Neural cell (in vitro differentiated cells): Measurements from ENCODE around the gene NRG2. TPM values are rescaled to one million over a fixed set of nuclear protein-coding genes. Genes with fewer than 3 reads are reported as not detected.

ENCODE experiments used
- H2AFZ ChIP-seq: fragments of 200-600, 300-800 bp; sonication (generic), shearing (Covaris generic); 2 replicates; pipeline ENCODE4 v1.6.0; 2014; ENCODE audit warnings: low read depth, mild to moderate bottlenecking, antibody characterized with exemption, low read length, moderate library complexity
- H3F3A ChIP-seq: fragments of 200-600 bp; shearing (Covaris generic); 2 replicates; pipeline ENCODE4 v1.6.1; 2016; ENCODE audit warnings: mild to moderate bottlenecking, moderate library complexity, mixed read lengths, antibody characterized with exemption, low read length; ENCODE audit not compliant: insufficient read depth, poor library complexity, severe bottlenecking
- H3K27ac ChIP-seq: fragments of 200-600, 300-800 bp; sonication (generic), shearing (Covaris generic); 2 replicates; pipeline ENCODE4 v1.5.1; 2014; ENCODE audit warnings: mild to moderate bottlenecking, low read length, moderate library complexity
- H3K27me3 ChIP-seq: fragments of 300-800, 200-600 bp; sonication (generic), shearing (Covaris generic); 2 replicates; pipeline ENCODE4 v1.6.0; 2014; ENCODE audit warnings: mild to moderate bottlenecking, low read depth, low read length, moderate library complexity; ENCODE audit not compliant: insufficient read depth
- H3K36me3 ChIP-seq: fragments of 300-800, 200-600 bp; sonication (generic), shearing (Covaris generic); 2 replicates; pipeline ENCODE4 v1.5.1; 2014; ENCODE audit warnings: mild to moderate bottlenecking, antibody characterized with exemption, low read length, moderate library complexity; ENCODE audit not compliant: insufficient read depth
- H3K4me2 ChIP-seq: fragments of 300-800, 200-600 bp; sonication (generic), shearing (Covaris generic); 2 replicates; pipeline ENCODE4 v1.6.0; 2014; ENCODE audit warnings: mild to moderate bottlenecking, low read length
- H3K4me3 ChIP-seq: fragments of 300-800, 200-600 bp; sonication (generic), shearing (Covaris generic); 2 replicates; pipeline ENCODE4 v1.5.1; 2014; ENCODE audit warnings: mild to moderate bottlenecking, low read length, moderate library complexity
- H3K79me2 ChIP-seq: fragments of 200-600 bp; shearing (Covaris generic); replicated peaks from 2 replicates; pipeline ENCODE4 v1.6.0; 2014; ENCODE audit warnings: mild to moderate bottlenecking, low read length, moderate library complexity; ENCODE audit not compliant: insufficient read depth
- H3K9ac ChIP-seq: fragments of 300-800, 200-600 bp; sonication (generic), shearing (Covaris generic); 2 replicates; pipeline ENCODE4 v1.6.1; 2016; ENCODE audit warnings: mild to moderate bottlenecking, low read length, mixed read lengths
- H3K9me2 ChIP-seq: fragments of 200-600 bp; shearing (Covaris generic); 2 replicates; pipeline ENCODE4 v1.6.1; 2016; ENCODE audit warnings: mild to moderate bottlenecking, low read length, mixed read lengths; ENCODE audit not compliant: insufficient read depth
- H3K9me3 ChIP-seq: fragments of 200-600, 300-800 bp; sonication (generic), shearing (Covaris generic); 2 replicates; pipeline ENCODE4 v1.6.1; 2016; ENCODE audit warnings: mild to moderate bottlenecking, mixed run types, low read length, moderate library complexity, mixed read lengths
- H4K20me1 ChIP-seq: fragments of 200-600 bp; shearing (Covaris generic); 2 replicates; pipeline ENCODE4 v1.6.1; 2016; ENCODE audit warnings: mild to moderate bottlenecking, mixed run types; ENCODE audit not compliant: insufficient read depth
- EP300 ChIP-seq: fragments of 450-650 bp; conservative IDR thresholded peaks from 2 replicates; pipeline ENCODE4 v1.6.1; 2014; ENCODE audit warnings: antibody characterized with exemption, mild to moderate bottlenecking, moderate library complexity; ENCODE audit not compliant: poor library complexity, severe bottlenecking
- EZH2 ChIP-seq: fragments of 200-600, 300-800 bp; shearing (Covaris generic), sonication (generic); IDR thresholded peaks from 2 replicates; pipeline ENCODE4 v1.6.1; 2014; ENCODE audit warnings: antibody characterized with exemption, low read length, borderline replicate concordance, mild to moderate bottlenecking; ENCODE audit not compliant: insufficient read depth, poor library complexity, severe bottlenecking
- MXI1 ChIP-seq: fragments of 450-650 bp; conservative IDR thresholded peaks from 2 replicates; pipeline ENCODE4 v1.6.1; 2014; ENCODE audit warnings: antibody characterized with exemption, mild to moderate bottlenecking; ENCODE audit not compliant: poor library complexity, severe bottlenecking
- POLR2AphosphoS5 ChIP-seq: IDR thresholded peaks from 2 replicates; pipeline ENCODE4 v1.6.1; 2012
- RAD21 ChIP-seq: fragments of 450-650 bp; conservative IDR thresholded peaks from 2 replicates; pipeline ENCODE4 v1.6.1; 2014; ENCODE audit warnings: antibody characterized with exemption, mild to moderate bottlenecking, moderate library complexity
- SMC3 ChIP-seq: fragments of 450-650 bp; conservative IDR thresholded peaks from 2 replicates; pipeline ENCODE4 v1.6.1; 2014; ENCODE audit warnings: antibody characterized with exemption, mild to moderate bottlenecking, moderate library complexity; ENCODE audit not compliant: poor library complexity
- TAF1 ChIP-seq: IDR thresholded peaks from 2 replicates; pipeline ENCODE4 v1.6.1; 2012; ENCODE audit warnings: low read depth
- polyA plus RNA-seq: library from polyadenylated mRNA; depleted of rRNA; stranded (reverse); fragments of >200 nt; gene quantifications from 2 replicates; pipeline ENCODE4 v1.2.3, GENCODE V29; 2014
- TF ChIP-seq, protein P1 (sequence below): IDR thresholded peaks from 2 replicates; pipeline ENCODE4 v1.6.1; 2012; ENCODE audit warnings: borderline replicate concordance
- TF ChIP-seq, protein P2 (sequence below): fragments of 450-650 bp; IDR thresholded peaks from 2 replicates; pipeline ENCODE4 v1.5.1; 2014; ENCODE audit warnings: antibody characterized with exemption, mild to moderate bottlenecking, moderate library complexity; ENCODE audit not compliant: poor library complexity, severe bottlenecking

Gene NRG2
- polyA plus RNA-seq, 1 donor from 2014 or later: 5.4 TPM

DNA sequence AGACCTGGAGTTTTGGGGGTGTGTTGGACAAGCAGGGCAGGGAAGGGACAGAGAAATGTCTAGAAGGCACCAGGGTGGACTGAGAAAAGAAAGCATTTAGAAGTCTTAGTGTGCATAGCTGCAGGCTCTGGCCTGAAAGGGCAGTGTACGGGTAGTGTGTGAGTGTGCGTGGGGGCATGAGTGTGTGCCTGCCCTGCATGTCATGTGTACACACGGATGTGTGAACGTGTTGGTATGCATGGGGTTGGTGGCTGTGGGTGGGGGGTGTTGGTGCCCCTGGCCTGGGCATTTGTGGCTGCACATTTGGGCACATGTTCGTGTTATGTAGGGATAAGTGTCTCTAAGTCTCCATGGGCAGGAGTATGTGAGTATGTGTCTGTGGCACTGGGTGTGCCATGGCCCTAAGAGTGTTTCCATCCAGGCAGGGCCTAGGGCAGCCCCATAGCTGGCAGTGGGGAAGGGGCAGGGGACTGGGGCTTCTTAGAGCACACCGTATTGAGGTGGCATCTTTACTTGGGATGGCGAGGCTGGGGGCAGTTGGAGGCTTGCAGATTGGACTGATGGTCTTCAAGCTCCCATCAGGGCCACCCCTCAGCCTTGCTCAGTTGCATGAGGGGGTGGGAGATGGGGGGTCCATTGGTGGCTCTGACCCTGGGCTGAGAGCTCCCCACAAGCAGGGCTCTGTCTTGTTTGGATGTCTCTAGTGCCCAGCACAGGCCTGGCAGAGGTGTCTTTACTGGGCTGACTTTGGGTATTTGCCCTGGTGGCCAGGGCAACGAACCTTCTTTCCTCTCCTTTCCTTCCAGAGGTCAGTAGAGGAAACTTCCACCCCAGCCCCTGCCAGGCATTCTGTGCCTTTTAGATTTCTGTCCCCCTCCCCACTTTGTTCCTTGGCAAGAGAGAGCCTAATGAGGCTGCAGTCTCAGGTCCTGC is 232.5 kb downstream of the NRG2 start:
- Histone ChIP-seq H3K9me3 (no peaks in the 10 kb centered on the region), H3F3A (no peaks in the 10 kb centered on the region), H3K9ac (no peak overlapping the region), H3K4me3 (no peak overlapping the region), H3K79me2 (no peaks in the 10 kb centered on the region), H3K27me3 (no peaks in the 10 kb centered on the region), H3K4me2 (no peak overlapping the region), H3K9me2 (no peaks in the 10 kb centered on the region), H2AFZ (no peak overlapping the region), H3K36me3 (no peaks in the 10 kb centered on the region), H3K27ac (no peak overlapping the region), H4K20me1 (peaks cover 2% of the 10 kb centered on the region)
- TF ChIP-seq SMC3: no peak
- TF ChIP-seq, protein P1, sequence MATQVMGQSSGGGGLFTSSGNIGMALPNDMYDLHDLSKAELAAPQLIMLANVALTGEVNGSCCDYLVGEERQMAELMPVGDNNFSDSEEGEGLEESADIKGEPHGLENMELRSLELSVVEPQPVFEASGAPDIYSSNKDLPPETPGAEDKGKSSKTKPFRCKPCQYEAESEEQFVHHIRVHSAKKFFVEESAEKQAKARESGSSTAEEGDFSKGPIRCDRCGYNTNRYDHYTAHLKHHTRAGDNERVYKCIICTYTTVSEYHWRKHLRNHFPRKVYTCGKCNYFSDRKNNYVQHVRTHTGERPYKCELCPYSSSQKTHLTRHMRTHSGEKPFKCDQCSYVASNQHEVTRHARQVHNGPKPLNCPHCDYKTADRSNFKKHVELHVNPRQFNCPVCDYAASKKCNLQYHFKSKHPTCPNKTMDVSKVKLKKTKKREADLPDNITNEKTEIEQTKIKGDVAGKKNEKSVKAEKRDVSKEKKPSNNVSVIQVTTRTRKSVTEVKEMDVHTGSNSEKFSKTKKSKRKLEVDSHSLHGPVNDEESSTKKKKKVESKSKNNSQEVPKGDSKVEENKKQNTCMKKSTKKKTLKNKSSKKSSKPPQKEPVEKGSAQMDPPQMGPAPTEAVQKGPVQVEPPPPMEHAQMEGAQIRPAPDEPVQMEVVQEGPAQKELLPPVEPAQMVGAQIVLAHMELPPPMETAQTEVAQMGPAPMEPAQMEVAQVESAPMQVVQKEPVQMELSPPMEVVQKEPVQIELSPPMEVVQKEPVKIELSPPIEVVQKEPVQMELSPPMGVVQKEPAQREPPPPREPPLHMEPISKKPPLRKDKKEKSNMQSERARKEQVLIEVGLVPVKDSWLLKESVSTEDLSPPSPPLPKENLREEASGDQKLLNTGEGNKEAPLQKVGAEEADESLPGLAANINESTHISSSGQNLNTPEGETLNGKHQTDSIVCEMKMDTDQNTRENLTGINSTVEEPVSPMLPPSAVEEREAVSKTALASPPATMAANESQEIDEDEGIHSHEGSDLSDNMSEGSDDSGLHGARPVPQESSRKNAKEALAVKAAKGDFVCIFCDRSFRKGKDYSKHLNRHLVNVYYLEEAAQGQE: no peak
- no peak for TF ChIP-seq TAF1
- TF ChIP-seq EZH2: no peak
- TF ChIP-seq, protein P2, sequence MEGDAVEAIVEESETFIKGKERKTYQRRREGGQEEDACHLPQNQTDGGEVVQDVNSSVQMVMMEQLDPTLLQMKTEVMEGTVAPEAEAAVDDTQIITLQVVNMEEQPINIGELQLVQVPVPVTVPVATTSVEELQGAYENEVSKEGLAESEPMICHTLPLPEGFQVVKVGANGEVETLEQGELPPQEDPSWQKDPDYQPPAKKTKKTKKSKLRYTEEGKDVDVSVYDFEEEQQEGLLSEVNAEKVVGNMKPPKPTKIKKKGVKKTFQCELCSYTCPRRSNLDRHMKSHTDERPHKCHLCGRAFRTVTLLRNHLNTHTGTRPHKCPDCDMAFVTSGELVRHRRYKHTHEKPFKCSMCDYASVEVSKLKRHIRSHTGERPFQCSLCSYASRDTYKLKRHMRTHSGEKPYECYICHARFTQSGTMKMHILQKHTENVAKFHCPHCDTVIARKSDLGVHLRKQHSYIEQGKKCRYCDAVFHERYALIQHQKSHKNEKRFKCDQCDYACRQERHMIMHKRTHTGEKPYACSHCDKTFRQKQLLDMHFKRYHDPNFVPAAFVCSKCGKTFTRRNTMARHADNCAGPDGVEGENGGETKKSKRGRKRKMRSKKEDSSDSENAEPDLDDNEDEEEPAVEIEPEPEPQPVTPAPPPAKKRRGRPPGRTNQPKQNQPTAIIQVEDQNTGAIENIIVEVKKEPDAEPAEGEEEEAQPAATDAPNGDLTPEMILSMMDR: no peak
- TF ChIP-seq EP300: no peak
- no peak for TF ChIP-seq MXI1
- no peak for TF ChIP-seq POLR2AphosphoS5
- no peak for TF ChIP-seq RAD21

DNA sequence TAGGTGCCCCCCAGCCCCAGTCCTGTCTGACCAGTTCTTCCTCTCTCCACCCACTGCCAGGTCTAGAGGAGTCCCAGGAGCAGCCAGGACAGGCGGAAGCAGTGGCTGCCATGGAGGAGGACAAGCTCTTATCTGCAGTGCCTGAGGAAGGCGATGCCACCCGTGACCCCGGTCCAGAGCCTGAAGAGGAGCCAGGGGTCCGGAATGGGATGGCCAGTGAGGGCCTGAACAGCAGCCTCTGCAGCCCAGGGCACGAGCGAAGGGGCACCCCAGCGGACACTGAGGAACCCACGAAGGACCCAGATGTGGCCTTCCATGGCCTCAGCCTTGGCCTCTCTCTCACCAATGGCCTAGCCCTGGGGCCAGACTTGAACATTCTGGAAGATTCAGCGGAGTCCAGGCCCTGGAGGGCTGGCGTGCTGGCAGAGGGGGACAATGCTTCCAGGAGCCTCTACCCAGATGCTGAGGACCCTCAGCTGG is 233.7 kb downstream of the NRG2 start:
- H3K9me3 ChIP-seq: no peaks in the 10 kb centered on the region
- H3K79me2 ChIP-seq: no peaks in the 10 kb centered on the region
- H3K9ac ChIP-seq: no peak overlapping the region
- H4K20me1 ChIP-seq: peaks cover 2% of the 10 kb centered on the region
- H3K36me3 ChIP-seq: no peaks in the 10 kb centered on the region
- H3F3A ChIP-seq: no peaks in the 10 kb centered on the region
- no peak overlapping the region for H3K4me2 ChIP-seq
- H3K27me3 ChIP-seq: no peaks in the 10 kb centered on the region
- H3K27ac ChIP-seq: no peak overlapping the region
- H2AFZ ChIP-seq: no peak overlapping the region
- H3K9me2 ChIP-seq: no peaks in the 10 kb centered on the region
- TF ChIP-seq, protein P2: no peak
- TF ChIP-seq MXI1: no peak
- TF ChIP-seq TAF1: no peak
- TF ChIP-seq EZH2: no peak
- no peak for TF ChIP-seq SMC3
- no peak for TF ChIP-seq EP300
- TF ChIP-seq, protein P1: no peak
- no peak for TF ChIP-seq POLR2AphosphoS5
- no peak for TF ChIP-seq RAD21
- H3K4me3 ChIP-seq: no peak overlapping the region
